DMS114 treated with DMSO at 0.1 percent for 48 hours (cell line): ENCODE data around the gene GOLGA8B.
"Not testable (repeated sequence)": the region's sequence is repeated elsewhere in the genome, so short reads cannot be mapped to it uniquely, and the experiment has no call there.

Experiments used
- DNase-seq: peaks from one replicate; lab custom pipeline; 2025; ENCODE audit not compliant: unreplicated experiment; lab: John Stamatoyannopoulos, UW

GOLGA8B gene

GRCh38 chr15:34564711-34565110, 18.7 kb downstream of the GOLGA8B start:
- not testable (repeated sequence) for DNase-seq

GRCh38 chr15:34560814-34561213, 22.6 kb downstream of the GOLGA8B start:
- not testable (repeated sequence) for DNase-seq

- DNase-seq, result not testable (repeated sequence)
Measured at GRCh38 chr15:34559764-34560163, 23.7 kb downstream of the GOLGA8B start.

- not testable (repeated sequence) for DNase-seq
Measured at GRCh38 chr15:34555162-34555561, 28.3 kb downstream of the GOLGA8B start.

GRCh38 chr15:34554716-34555115, 28.7 kb downstream of the GOLGA8B start:
- DNase-seq, result not testable (repeated sequence)

GRCh38 chr15:34554126-34554525, 29.3 kb downstream of the GOLGA8B start:
- not testable (repeated sequence) for DNase-seq

GRCh38 chr15:34550129-34550528, 33.3 kb downstream of the GOLGA8B start:
- not testable (repeated sequence) for DNase-seq

- DNase-seq, result not testable (repeated sequence)
Measured at GRCh38 chr15:34549381-34549809, 34.1 kb downstream of the GOLGA8B start.

- DNase-seq, result not testable (repeated sequence)
Measured at GRCh38 chr15:34543860-34544649, 39.4 kb downstream of the GOLGA8B start.

GRCh38 chr15:34535857-34536256, 47.6 kb downstream of the GOLGA8B start:
- DNase-seq, result not testable (repeated sequence)
